GM15510 (cell line): Measurements from ENCODE around the gene B4GALNT2.

Source experiments
- POLR2A ChIP-seq: IDR thresholded peaks from 3 replicates; pipeline ENCODE4 v1.6.1; 2011; ENCODE audit warnings: borderline replicate concordance; ENCODE audit not compliant: insufficient read length; ENCODE audit errors: extremely low read depth

B4GALNT2 gene

GRCh38 chr17:49156256-49156655, 23.7 kb downstream of the B4GALNT2 start:
- TF ChIP-seq POLR2A, result no peak

- TF ChIP-seq POLR2A, result no peak
Measured at GRCh38 chr17:49157784-49158183, 25.2 kb downstream of the B4GALNT2 start.

DNA sequence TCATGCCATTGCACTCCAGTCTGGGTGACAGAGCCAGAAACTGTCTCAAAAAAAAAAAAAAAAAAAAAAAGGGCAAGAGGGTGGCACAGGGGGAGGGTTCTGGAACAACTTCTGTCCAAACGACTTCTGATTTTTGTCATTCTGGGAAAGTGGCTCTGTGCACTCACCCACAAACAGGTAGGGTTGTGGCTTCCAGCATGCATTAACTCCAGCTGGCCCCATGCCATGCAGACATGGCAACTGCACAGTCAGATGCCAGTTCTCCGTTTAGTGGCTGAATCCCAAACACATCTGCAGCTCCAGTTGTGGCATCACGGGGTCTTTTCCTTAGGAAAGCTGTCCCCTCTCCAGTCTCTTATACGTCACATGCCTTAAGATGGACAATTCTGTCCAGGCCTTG, 30.3 kb downstream of the B4GALNT2 start:
- TF ChIP-seq POLR2A, result no peak

DNA sequence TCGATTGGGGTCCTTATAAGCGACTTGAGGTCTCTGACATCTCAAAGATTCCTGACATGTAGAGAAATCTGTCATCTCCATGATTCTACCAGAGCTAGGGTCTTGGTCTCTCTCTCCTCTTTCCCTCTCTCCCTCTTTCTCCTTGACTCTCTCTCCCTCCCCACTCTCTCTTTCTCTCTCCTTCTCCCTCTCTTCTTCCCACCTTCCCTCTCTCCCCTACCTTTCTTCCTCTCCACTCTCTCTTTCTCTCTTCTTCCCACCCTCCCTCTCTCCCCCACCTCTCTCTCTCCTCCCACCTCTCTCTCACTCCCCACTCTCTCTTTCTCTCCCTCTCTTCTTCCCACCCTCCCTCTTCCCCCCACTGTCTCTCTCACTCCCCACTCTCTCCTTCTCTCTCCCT, 32.6 kb downstream of the B4GALNT2 start:
- no peak for TF ChIP-seq POLR2A

GRCh38 chr17:49168706-49169105, 36.1 kb downstream of the B4GALNT2 start:
- TF ChIP-seq POLR2A, result no peak

DNA sequence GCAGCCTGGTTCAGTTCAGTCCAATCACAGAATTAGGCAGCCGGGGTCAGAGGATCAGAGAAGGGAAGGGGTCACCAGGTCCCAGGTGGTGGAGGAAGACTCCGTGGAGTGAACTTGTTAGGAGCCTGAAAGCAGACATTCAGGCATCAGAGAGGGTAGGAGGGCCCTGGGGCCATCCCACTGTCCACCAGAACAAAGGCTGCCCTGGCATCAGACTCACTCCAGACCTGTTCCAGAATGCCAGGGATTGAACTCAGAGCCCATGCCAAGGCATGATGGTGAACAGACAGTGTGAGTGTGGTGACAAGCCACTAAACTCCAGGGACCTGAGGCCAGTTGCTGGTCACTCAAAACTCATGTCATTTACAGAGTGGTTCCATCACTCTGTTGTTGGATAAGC, 37.6 kb downstream of the B4GALNT2 start:
- no peak for TF ChIP-seq POLR2A

GRCh38 chr17:49180303-49180702, 47.7 kb downstream of the B4GALNT2 start:
- no peak for TF ChIP-seq POLR2A

DNA sequence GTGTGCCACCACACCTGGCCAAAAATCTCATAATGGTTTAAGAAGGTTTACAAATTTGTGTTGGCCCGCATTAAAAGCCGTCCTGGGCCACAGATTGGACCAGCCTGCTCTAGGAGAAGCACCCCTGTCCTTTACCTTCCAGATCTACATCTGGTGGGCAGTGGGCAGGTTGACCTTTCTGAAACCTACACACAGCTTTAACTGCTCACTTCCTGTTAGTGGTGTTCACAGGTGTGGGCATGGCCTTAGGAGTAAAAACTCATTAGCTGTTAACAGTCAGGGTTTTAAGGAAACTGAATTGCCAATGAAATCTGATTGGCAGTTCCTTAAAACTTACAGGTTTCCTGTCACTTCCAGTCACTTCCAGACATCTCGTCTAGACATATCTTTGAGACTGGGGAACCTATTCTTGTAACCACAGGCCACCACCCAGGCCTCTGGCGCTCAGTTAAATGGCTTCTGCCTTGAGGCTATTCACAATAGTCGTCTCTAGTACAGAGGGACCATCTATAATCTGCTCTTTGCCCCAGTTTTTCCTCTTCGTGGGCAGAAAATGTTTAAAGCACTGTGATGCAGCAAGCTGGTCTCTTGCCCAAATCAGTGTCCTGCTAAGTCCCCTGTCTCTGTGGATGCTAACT, 48.5 kb downstream of the B4GALNT2 start:
- TF ChIP-seq POLR2A, result no peak

DNA sequence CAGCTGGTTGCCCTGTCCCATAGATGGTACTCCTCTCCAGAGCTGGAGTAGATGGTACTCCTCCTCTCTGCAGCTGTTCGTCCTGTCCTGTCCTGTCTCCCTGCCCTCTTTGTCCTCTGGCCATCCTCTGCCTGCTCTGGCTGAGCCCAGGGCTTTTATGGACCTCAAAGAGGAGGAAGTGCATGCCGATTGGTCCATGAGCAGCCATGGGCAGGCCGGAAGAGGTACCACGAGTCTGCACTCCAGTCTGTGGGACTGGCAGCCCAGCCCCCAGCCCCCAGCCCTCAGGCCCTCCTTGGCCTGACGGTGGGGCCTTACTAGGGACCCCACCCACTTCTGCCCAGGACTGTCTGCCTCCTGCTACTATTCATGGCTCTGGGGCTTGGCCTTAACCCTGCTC, 50.8 kb downstream of the B4GALNT2 start:
- no peak for TF ChIP-seq POLR2A

DNA sequence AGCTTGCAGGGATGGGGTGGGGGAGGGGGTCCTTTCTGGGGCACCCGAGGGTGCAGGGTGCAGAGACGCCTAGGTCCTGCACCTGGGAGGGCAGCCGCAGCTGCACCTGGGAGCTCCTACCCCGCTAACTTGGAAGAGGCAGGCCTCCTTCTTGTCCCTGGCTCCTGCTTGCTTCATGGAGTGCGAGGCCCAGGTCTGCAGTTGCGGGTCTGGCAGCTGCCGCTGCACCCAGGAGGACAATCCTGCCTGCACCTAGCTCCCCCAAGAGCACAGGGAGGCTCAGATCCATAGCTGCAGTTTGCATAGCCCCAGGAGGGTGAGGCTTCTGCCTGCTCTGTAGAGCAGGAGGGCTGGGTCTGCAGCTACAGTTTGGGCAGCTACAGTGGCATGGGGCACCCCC, 51.2 kb downstream of the B4GALNT2 start:
- TF ChIP-seq POLR2A, result no peak

DNA sequence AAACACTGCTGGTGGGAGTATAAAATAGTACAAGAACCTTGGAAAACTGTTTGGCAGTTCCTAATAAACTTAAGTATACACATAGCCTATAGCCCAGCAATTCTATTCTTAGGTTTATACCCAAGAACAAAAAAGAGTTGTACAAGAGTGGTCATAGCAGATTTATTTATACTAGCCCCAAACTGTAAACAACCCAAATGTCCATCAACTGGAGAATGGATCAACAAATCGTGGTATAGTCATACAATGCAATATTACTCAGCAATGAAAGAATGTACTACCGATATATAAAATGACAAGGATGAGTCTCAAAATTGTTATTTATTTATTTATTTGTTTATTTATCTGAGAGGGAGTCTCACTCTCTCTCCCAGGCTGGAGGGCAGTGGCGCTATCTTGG, 54.7 kb downstream of the B4GALNT2 start:
- no peak for TF ChIP-seq POLR2A

DNA sequence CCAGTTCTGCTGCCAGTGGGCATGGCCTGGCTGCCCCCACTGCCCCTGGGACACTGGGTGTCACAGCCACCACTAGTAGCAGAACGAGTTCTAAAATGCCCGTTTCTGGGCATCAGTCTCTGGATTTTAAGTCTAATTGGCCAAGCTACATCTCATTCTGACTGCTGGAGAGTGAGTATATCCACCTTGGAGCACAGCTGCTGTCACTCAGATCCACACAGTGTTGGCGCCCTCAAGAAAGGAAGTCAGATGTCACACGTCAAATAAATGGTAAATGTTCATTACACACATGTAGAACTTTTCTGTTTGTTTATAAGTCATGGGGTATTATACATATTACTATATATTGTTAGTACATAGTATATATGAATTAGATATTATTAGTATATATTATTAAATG, 58.4 kb downstream of the B4GALNT2 start:
- no peak for TF ChIP-seq POLR2A

- no peak for TF ChIP-seq POLR2A
Measured at GRCh38 chr17:49191409-49191916, 58.9 kb downstream of the B4GALNT2 start.

DNA sequence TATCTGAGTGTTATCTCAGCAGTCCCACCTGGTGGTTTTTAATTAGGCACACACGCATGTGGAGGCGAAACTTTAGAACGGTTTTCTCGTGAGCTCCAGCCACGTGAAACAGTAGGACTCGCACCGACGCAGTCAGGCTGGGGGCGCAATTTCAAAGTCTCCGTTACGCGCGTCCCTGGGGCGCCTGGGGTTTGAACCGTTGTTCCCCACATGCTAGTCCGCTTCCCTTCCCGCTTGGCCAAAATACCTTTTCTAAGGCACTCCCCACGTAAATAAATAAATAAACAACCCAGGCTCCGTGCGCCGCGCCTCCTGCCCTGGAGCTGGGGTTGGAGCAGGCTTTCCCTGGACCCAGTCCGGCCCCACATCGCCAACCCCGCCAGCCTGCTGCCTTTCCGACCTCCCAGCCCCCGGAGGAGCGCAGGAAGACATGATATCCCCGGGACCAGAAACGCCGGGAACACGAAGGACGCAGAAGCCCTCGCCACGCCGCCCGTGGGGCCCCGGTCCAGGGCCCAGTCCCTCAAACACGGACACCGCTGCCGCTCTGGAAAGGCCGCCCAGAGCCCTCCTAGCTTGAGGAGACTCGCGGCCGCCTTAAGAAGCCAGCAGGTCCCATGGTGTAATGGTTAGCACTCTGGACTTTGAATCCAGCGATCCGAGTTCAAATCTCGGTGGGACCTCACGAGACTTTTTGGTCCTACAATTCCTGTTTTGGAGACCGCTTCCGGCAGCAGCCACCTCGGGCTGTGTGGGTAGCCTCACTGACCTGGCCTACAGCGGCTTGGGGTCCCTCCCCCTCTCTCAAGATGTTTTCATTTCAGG, 59.6 kb downstream of the B4GALNT2 start:
- TF ChIP-seq POLR2A, result peak; percentile 38

DNA sequence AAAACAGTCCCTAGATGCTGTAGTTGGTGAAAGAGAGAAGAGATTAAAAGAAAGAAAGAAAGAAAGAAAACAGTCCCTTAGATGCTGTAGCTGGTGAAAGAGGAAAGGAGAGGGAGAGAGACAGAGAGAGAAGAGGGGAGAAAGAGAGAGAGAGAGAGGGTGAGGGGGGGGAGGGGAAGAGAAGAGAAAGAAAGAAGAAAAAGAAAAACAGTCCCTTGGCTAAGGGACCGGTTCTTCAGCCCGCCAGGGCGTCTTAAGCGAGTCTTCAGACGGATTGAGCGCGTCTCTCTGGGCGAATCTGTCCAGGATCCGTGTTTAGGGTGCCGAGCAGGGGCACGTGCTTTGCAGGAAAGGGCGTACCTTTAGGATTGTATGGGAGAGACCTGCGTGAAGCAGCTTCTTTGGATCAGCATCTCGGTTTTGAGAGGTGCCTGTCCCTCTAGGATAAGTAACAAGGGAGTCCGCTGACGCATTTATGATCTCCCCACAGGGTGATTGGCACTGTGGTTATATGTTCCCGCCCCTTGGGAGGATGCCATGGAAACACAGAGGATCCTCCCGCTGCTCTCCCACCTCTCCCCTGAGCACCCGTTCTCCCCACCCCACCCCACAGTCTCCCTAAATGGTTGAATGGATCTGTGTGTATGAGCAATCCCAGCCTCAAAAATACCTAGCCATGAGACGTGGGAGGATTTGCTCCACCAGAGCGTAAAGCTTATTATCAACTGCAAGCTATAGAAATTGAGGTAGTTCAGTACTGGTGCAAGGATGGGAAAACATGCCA, 61.1 kb downstream of the B4GALNT2 start:
- TF ChIP-seq POLR2A, result peak; percentile 42
